ENCODE data around the gene PREB. TPM values are rescaled to one million over a fixed set of nuclear protein-coding genes. Genes with fewer than 3 reads are reported as not detected.

Gene PREB
- total and polyA plus RNA-seq, 2 of the 13 experiments (the other 11 are each of a cell fraction or from before 2014, with no cell fraction given) = 112 to 192 TPM

DNA sequence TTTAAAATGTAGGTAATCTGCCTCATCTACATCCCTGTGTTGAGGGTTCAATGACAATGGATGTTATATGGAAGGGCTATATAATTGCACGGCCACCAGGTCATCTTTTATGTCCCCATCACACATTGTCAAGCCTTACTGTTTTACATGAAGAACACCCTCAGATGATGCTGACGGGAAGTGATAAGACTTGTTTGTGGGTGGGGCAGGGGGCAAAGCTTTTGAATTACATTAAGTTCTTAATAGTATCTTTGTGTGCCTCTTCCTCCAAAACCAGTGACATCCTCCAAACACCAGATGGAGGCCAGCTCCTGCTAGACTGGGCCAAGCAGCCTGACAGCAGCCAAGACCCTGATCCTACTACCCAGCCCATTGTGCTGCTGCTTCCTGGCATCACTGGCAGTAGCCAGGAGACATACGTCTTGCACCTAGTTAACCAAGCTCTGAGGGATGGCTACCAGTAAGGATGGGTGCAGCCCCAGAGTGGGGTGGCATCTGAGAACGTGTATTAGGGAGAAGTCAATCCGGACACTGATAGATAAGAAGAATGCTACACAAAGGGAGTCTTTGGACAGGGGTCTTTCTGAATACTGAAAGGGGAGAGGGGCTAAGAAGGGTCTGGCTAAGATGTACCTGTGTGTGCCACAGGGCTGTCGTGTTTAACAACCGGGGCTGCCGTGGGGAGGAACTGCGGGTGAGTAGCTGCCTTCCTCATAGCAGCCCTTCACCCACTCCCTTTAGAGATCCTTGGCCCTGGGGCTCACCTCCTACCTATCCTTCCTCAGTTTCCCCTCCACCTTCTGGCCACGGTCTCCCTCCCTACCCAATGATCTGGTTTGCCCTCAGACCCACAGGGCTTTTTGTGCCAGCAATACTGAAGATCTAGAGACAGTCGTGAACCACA, 5.5 kb downstream of the PREB start:
- Histone ChIP-seq H4K20me1 (ENCODE audit: insufficient read depth, low read length) (no peaks in the 10 kb centered on the region; the same call in 1 of the 2 replicates), H3K27me3 (ENCODE audit: control insufficient read depth in 1 of 2, insufficient read depth in 2 of 2, low read length in 2 of 2) (peaks cover 0 to 7% of the 10 kb centered on the region in 2 experiments; a peak in 2 of 5 replicates), H3K4me1 (ENCODE audit: insufficient read depth, low read length) (peaks cover 53% of the 10 kb centered on the region), H3K4me2 (ENCODE audit: low read depth, low read length) (no peak overlapping the region), H2AFZ (ENCODE audit: low read length) (no peak overlapping the region), H3K9ac (ENCODE audit: insufficient read depth, low read depth, low read length) (no peak overlapping the region), H3K36me3 (replicated peaks in 1 of 2; ENCODE audit: control insufficient read depth in 1 of 2, insufficient read depth in 2 of 2, low read length in 2 of 2) (peaks cover 20 to 34% of the 10 kb centered on the region in 2 experiments), H3K27ac (ENCODE audit: extremely low read length, insufficient read depth, low read length) (no peak overlapping the region), H3K79me2 (ENCODE audit: insufficient read depth, low read length) (peaks cover 16% of the 10 kb centered on the region), H3K4me3 (replicated peaks in 1 of 3; ENCODE audit: insufficient read depth in 1 of 3, low read depth in 2 of 3, low read length in 3 of 3) (no peak overlapping the region), H3K9me3 (ENCODE audit: low read length) (no peaks in the 10 kb centered on the region)
- no TSS peak for BruUV-seq (replicated peaks)
- in situ Hi-C loops (cut with HindIII; ENCODE audit: extremely low pct_ligation_motif_present, low pct_unique_long_range_greater_than_20kb) (no loop called here), intact Hi-C loops (cut with micrococcal nuclease; ENCODE audit: unreplicated experiment) (no loop called here)
- no peak for DNase-seq (ENCODE audit: low spot score)
- POLR2A ChIA-PET = interaction anchor here (1.3 kb wide), 1 partner anchor 66 kb away, joined by 3 read pairs; no protein-coding TSS in a partner anchor
- no peak for FAIRE-seq
- CTCF ChIA-PET (ENCODE audit: low intra/inter-chr PET ratio, low total read pairs) = no interaction called here
- 93% methylated on average over 11 of the region's 11 CpGs for WGBS (ENCODE audit: low lambda C conversion rate)
- ATAC-seq = no peak
- TF ChIP-seq, protein P1, sequence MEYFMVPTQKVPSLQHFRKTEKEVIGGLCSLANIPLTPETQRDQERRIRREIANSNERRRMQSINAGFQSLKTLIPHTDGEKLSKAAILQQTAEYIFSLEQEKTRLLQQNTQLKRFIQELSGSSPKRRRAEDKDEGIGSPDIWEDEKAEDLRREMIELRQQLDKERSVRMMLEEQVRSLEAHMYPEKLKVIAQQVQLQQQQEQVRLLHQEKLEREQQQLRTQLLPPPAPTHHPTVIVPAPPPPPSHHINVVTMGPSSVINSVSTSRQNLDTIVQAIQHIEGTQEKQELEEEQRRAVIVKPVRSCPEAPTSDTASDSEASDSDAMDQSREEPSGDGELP (IDR thresholded peaks at IDR 0.05; ENCODE audit: borderline replicate concordance, low read depth) = no peak
- TF ChIP-seq POLR2A (IDR thresholded peaks at IDR 0.05; ENCODE audit: insufficient read depth in 1 of 2, low read depth in 2 of 2, low read length in 2 of 2) (peak in 1 of 2 experiments; percentile 53; a peak in 2 of 4 replicates), ZNF329 (CRISPR knock-in tag; IDR thresholded peaks at IDR 0.05; ENCODE audit: low read depth) (0 out of 2 replicates have a peak, but pooled peaks have one; percentile 40), MAFG (CRISPR knock-in tag; IDR thresholded peaks at IDR 0.05) (no peak), ZNF781 (CRISPR knock-in tag; IDR thresholded peaks at IDR 0.05; ENCODE audit: borderline replicate concordance, not compliant biosample characterization) (no peak), CCDC6 (CRISPR knock-in tag; IDR thresholded peaks at IDR 0.05) (peak; percentile 72; the same call in 1 of the 2 replicates), NRL (CRISPR knock-in tag; IDR thresholded peaks at IDR 0.05; ENCODE audit: borderline replicate concordance) (no peak), ZNF567 (CRISPR knock-in tag; IDR thresholded peaks at IDR 0.05; ENCODE audit: borderline replicate concordance) (no peak), HES4 (CRISPR knock-in tag; IDR thresholded peaks at IDR 0.05; ENCODE audit: borderline replicate concordance) (no peak), POLR2G (IDR thresholded peaks at IDR 0.05; ENCODE audit: low read depth, low read length) (peak; percentile 27; the same call in 1 of the 2 replicates), KDM2A (CRISPR knock-in tag; IDR thresholded peaks at IDR 0.05; ENCODE audit: borderline replicate concordance, low read depth) (no peak; the same call in 1 of the 2 replicates), RBM39 (IDR thresholded peaks at IDR 0.05; ENCODE audit: low read depth, low read length, poor library complexity, severe bottlenecking) (no peak), ZNF629 (CRISPR knock-in tag; conservative IDR thresholded peaks at IDR 0.05) (no peak)
- TF ChIP-seq, protein P2, sequence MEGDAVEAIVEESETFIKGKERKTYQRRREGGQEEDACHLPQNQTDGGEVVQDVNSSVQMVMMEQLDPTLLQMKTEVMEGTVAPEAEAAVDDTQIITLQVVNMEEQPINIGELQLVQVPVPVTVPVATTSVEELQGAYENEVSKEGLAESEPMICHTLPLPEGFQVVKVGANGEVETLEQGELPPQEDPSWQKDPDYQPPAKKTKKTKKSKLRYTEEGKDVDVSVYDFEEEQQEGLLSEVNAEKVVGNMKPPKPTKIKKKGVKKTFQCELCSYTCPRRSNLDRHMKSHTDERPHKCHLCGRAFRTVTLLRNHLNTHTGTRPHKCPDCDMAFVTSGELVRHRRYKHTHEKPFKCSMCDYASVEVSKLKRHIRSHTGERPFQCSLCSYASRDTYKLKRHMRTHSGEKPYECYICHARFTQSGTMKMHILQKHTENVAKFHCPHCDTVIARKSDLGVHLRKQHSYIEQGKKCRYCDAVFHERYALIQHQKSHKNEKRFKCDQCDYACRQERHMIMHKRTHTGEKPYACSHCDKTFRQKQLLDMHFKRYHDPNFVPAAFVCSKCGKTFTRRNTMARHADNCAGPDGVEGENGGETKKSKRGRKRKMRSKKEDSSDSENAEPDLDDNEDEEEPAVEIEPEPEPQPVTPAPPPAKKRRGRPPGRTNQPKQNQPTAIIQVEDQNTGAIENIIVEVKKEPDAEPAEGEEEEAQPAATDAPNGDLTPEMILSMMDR (CRISPR knock-in tag; IDR thresholded peaks at IDR 0.05) = peak; percentile 11; the same call in 1 of the 2 replicates
- TF ChIP-seq, protein P3, sequence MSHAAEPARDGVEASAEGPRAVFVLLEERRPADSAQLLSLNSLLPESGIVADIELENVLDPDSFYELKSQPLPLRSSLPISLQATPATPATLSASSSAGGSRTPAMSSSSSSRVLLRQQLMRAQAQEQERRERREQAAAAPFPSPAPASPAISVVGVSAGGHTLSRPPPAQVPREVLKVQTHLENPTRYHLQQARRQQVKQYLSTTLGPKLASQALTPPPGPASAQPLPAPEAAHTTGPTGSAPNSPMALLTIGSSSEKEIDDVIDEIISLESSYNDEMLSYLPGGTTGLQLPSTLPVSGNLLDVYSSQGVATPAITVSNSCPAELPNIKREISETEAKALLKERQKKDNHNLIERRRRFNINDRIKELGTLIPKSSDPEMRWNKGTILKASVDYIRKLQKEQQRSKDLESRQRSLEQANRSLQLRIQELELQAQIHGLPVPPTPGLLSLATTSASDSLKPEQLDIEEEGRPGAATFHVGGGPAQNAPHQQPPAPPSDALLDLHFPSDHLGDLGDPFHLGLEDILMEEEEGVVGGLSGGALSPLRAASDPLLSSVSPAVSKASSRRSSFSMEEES (CRISPR knock-in tag; IDR thresholded peaks at IDR 0.05) = no peak

Data from HepG2 (cell line).